Brain microvascular endothelial cell (primary cell): Measurements from ENCODE around the gene UBXN11.

Experiments
- DNase-seq: peaks from one replicate; pipeline ENCODE4 v3.0.0-alpha.2; 2020
- H3K27ac ChIP-seq: fragments of 250-450 bp; sonication (Bioruptor Pico); 2 replicates; pipeline ENCODE4 v1.5.1; 2020; ENCODE audit warnings: mild to moderate bottlenecking, moderate library complexity
- H3K27me3 ChIP-seq: fragments of 250-450 bp; sonication (Bioruptor Pico); replicated peaks from 2 replicates; pipeline ENCODE4 v1.5.1; 2020; ENCODE audit warnings: mild to moderate bottlenecking
- H3K36me3 ChIP-seq: fragments of 250-450 bp; sonication (Bioruptor Pico); replicated peaks from 2 replicates; pipeline ENCODE4 v1.5.1; 2020; ENCODE audit warnings: mild to moderate bottlenecking
- H3K4me3 ChIP-seq: 2 replicates; pipeline ENCODE4 v1.5.1; 2011; ENCODE audit warnings: low read depth, mild to moderate bottlenecking, control low read depth, low read length, moderate library complexity
- CTCF ChIP-seq: IDR thresholded peaks from 2 replicates; pipeline ENCODE4 v1.5.1; 2011; ENCODE audit warnings: low read depth, mild to moderate bottlenecking, moderate library complexity, low read length, control low read depth, inconsistent platforms; ENCODE audit errors: missing control alignments
- in situ Hi-C: cut with HindIII; loops from 2 replicates; pipeline ENCODE4 v1.10.0; 2017; ENCODE audit warnings: low sequenced_read_pairs, low pct_ligation_motif_present

The UBXN11 gene

GRCh38 chr1:26349188-26349876 lies 42.9 kb upstream of the UBXN11 start:
- no peak overlapping the region for H3K4me3 ChIP-seq
- TF ChIP-seq CTCF, result no peak
- peak; percentile 73 for DNase-seq
- H3K36me3 ChIP-seq, result no peaks in the 10 kb centered on the region
- no peak overlapping the region for H3K27ac ChIP-seq
- in situ Hi-C loops, result no loop called here
- no peaks in the 10 kb centered on the region for H3K27me3 ChIP-seq

- Histone ChIP-seq H3K27ac (no peak overlapping the region), H3K36me3 (no peaks in the 10 kb centered on the region), H3K27me3 (no peaks in the 10 kb centered on the region), H3K4me3 (no peak overlapping the region)
- TF ChIP-seq CTCF, result no peak
- in situ Hi-C loops, result no loop called here
- DNase-seq, result no peak
Measured at GRCh38 chr1:26346274-26347033, 40.0 kb upstream of the UBXN11 start.

GRCh38 chr1:26345718-26346117 lies 39.3 kb upstream of the UBXN11 start:
- no peaks in the 10 kb centered on the region for H3K27me3 ChIP-seq
- no peaks in the 10 kb centered on the region for H3K36me3 ChIP-seq
- no peak for TF ChIP-seq CTCF
- DNase-seq, result no peak
- no peak overlapping the region for H3K4me3 ChIP-seq
- in situ Hi-C loops, result no loop called here
- H3K27ac ChIP-seq, result no peak overlapping the region

- no peak for TF ChIP-seq CTCF
- no peak for DNase-seq
- Histone ChIP-seq H3K27ac (no peak overlapping the region), H3K27me3 (no peaks in the 10 kb centered on the region), H3K4me3 (no peak overlapping the region), H3K36me3 (no peaks in the 10 kb centered on the region)
- in situ Hi-C loops, result no loop called here
Measured at GRCh38 chr1:26344147-26344920, 37.9 kb upstream of the UBXN11 start.

GRCh38 chr1:26340047-26340481 lies 33.6 kb upstream of the UBXN11 start:
- in situ Hi-C loops, result no loop called here
- Histone ChIP-seq H3K4me3 (no peak overlapping the region), H3K27me3 (no peaks in the 10 kb centered on the region), H3K27ac (no peak overlapping the region), H3K36me3 (no peaks in the 10 kb centered on the region)
- TF ChIP-seq CTCF, result no peak
- no peak for DNase-seq
